Measurements from ENCODE around the gene GPC6.

GPC6 gene

GRCh38 chr13:94007072-94007471, 780.5 kb downstream of the GPC6 start:
- no peak for DNase-seq

- DNase-seq = peak; percentile 25
These were observed 783.1 kb downstream of the GPC6 start for GRCh38 chr13:94009701-94010100.

- DNase-seq = no peak
These were observed 787.9 kb downstream of the GPC6 start for GRCh38 chr13:94014461-94014860.

- no peak for DNase-seq
These were observed 793.8 kb downstream of the GPC6 start for GRCh38 chr13:94020426-94020825.

- DNase-seq = peak; percentile 16
These were observed 794.2 kb downstream of the GPC6 start for GRCh38 chr13:94020833-94021232.

- no peak for DNase-seq
These were observed 801.6 kb downstream of the GPC6 start for GRCh38 chr13:94028234-94028633.

GRCh38 chr13:94028650-94029049, 802.0 kb downstream of the GPC6 start:
- DNase-seq = no peak

GRCh38 chr13:94030415-94031119, 804.0 kb downstream of the GPC6 start:
- no peak for DNase-seq

GRCh38 chr13:94031609-94032008, 805.0 kb downstream of the GPC6 start:
- DNase-seq = no peak

- no peak for DNase-seq
These were observed 806.5 kb downstream of the GPC6 start for GRCh38 chr13:94033098-94033497.

GRCh38 chr13:94033830-94034642, 807.4 kb downstream of the GPC6 start:
- no peak for DNase-seq

GRCh38 chr13:94050039-94050438, 823.4 kb downstream of the GPC6 start:
- no peak for DNase-seq

GRCh38 chr13:94050686-94051085, 824.1 kb downstream of the GPC6 start:
- no peak for DNase-seq

GRCh38 chr13:94053986-94054593, 827.5 kb downstream of the GPC6 start:
- DNase-seq = no peak

- DNase-seq = no peak
These were observed 829.9 kb downstream of the GPC6 start for GRCh38 chr13:94056362-94056990.

- no peak for DNase-seq
These were observed 831.1 kb downstream of the GPC6 start for GRCh38 chr13:94057618-94058186.

- DNase-seq = no peak
These were observed 832.3 kb downstream of the GPC6 start for GRCh38 chr13:94058821-94059360.

GRCh38 chr13:94061301-94061700, 834.7 kb downstream of the GPC6 start:
- peak; percentile 44 for DNase-seq

GRCh38 chr13:94063096-94063495, 836.5 kb downstream of the GPC6 start:
- DNase-seq = no peak

- DNase-seq = no peak
These were observed 837.2 kb downstream of the GPC6 start for GRCh38 chr13:94063848-94064247.

GRCh38 chr13:94065741-94066140, 839.1 kb downstream of the GPC6 start:
- no peak for DNase-seq

GRCh38 chr13:94073007-94073744, 846.6 kb downstream of the GPC6 start:
- peak; percentile 48 for DNase-seq

Data from amniotic stem cell (primary cell).